Measurements from ENCODE around the gene ADAT2. TPM values are rescaled to one million over a fixed set of nuclear protein-coding genes. Genes with fewer than 3 reads are reported as not detected.

The ADAT2 gene
- total RNA-seq, 2 experiments from 2014 or later = 22.8 to 27.0 TPM

- peaks cover 2% of the 10 kb centered on the region for H3K27me3 Mint-ChIP-seq
- no peak overlapping the region for H3K27ac Mint-ChIP-seq
- peaks cover 19% of the 10 kb centered on the region for H3K4me1 Mint-ChIP-seq
- H3K36me3 Mint-ChIP-seq = no peaks in the 10 kb centered on the region
- DNase-seq (no peak), ATAC-seq (ENCODE audit: low read depth) (no peak)
- no peak overlapping the region for H3K4me3 Mint-ChIP-seq
- H3K9me3 Mint-ChIP-seq = no peaks in the 10 kb centered on the region
- POLR2A ChIA-PET = no interaction called here
These were observed 51.3 kb downstream of the ADAT2 start for GRCh38 chr6:143399176-143399575.

DNA sequence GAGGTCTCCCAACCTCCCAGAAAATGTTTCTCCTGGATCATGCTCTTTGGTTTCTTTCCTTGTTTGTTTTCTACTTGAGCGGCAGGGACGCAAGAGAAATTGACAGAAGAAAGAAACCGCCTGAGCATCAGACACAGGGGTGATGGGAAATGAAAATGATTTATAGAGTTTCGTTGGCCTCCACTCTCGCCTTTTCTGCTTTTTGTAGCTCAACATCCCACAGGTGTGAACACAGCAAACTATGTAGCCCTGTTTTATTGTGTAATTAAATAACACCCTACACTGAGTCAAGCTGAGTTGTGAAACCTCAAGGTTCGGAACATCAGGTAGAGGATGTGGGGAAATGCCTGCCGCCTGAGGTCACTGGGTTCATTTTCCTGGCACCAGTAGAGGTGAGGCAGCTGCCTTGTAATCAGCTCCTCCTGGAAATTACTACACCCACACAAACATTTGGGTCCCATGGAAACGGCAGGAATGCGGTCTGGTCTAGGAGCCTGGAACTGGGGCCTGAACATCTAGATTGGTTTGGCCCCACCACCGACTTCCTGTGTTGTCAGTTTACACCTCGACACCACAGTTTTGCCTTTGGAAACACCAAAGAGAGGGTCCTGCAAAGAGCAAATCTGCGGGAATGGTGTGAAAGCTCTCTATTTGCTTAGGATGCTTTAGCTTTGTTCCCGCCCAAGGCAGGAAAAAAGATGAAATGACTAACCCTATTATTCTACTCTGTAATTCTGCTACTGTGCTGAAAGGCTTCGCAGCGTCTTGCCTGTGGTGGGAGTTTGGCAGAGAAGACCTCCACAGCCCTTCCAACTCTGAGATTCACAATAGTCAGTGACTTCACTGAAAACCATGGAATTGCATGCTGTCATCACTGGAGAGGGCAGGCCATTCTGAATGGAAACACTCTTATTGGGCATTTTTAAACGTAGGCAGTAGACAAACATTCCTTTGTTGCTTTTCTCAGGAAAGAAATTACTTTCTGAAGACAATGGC lies 53.0 kb downstream of the ADAT2 start:
- no peak for DNase-seq

GRCh38 chr6:143396497-143397226 lies 53.8 kb downstream of the ADAT2 start:
- H3K4me3 Mint-ChIP-seq = no peak overlapping the region
- no peaks in the 10 kb centered on the region for H3K36me3 Mint-ChIP-seq
- no peaks in the 10 kb centered on the region for H3K27me3 Mint-ChIP-seq
- H3K4me1 Mint-ChIP-seq = peaks cover 17% of the 10 kb centered on the region
- H3K27ac Mint-ChIP-seq = no peak overlapping the region
- no peaks in the 10 kb centered on the region for H3K9me3 Mint-ChIP-seq
- no peak for ATAC-seq (ENCODE audit: low read depth)
- POLR2A ChIA-PET = no interaction called here
- no peak for DNase-seq

More for the DNA sequence above, 53.0 kb downstream of the ADAT2 start:
- Mint-ChIP-seq H3K4me1 (peaks cover 19% of the 10 kb centered on the region), H3K4me3 (no peak overlapping the region), H3K36me3 (no peaks in the 10 kb centered on the region), H3K27me3 (peaks cover 2% of the 10 kb centered on the region), H3K27ac (no peak overlapping the region), H3K9me3 (no peaks in the 10 kb centered on the region)
- no peak for ATAC-seq (ENCODE audit: low read depth)
- POLR2A ChIA-PET = no interaction called here

GRCh38 chr6:143395699-143396098 lies 54.8 kb downstream of the ADAT2 start:
- no peaks in the 10 kb centered on the region for H3K36me3 Mint-ChIP-seq
- POLR2A ChIA-PET = no interaction called here
- ATAC-seq (ENCODE audit: low read depth) (no peak), DNase-seq (no peak)
- peaks cover 10% of the 10 kb centered on the region for H3K4me1 Mint-ChIP-seq
- H3K27ac Mint-ChIP-seq = no peak overlapping the region
- no peaks in the 10 kb centered on the region for H3K27me3 Mint-ChIP-seq
- H3K9me3 Mint-ChIP-seq = no peaks in the 10 kb centered on the region
- H3K4me3 Mint-ChIP-seq = no peak overlapping the region

GRCh38 chr6:143394389-143394788 lies 56.1 kb downstream of the ADAT2 start:
- Mint-ChIP-seq H3K27me3 (no peaks in the 10 kb centered on the region), H3K27ac (no peak overlapping the region), H3K36me3 (no peaks in the 10 kb centered on the region), H3K4me1 (peaks cover 4% of the 10 kb centered on the region), H3K4me3 (no peak overlapping the region), H3K9me3 (no peaks in the 10 kb centered on the region)
- DNase-seq (no peak), ATAC-seq (ENCODE audit: low read depth) (no peak)
- POLR2A ChIA-PET = no interaction called here

- ATAC-seq (ENCODE audit: low read depth) (no peak), DNase-seq (no peak)
- POLR2A ChIA-PET = no interaction called here
- Mint-ChIP-seq H3K4me1 (no peaks in the 10 kb centered on the region), H3K27me3 (peaks cover 3% of the 10 kb centered on the region), H3K4me3 (no peak overlapping the region), H3K9me3 (no peaks in the 10 kb centered on the region), H3K36me3 (peaks cover 1% of the 10 kb centered on the region), H3K27ac (no peak overlapping the region)
These were observed 60.2 kb downstream of the ADAT2 start for GRCh38 chr6:143390278-143390677.

DNA sequence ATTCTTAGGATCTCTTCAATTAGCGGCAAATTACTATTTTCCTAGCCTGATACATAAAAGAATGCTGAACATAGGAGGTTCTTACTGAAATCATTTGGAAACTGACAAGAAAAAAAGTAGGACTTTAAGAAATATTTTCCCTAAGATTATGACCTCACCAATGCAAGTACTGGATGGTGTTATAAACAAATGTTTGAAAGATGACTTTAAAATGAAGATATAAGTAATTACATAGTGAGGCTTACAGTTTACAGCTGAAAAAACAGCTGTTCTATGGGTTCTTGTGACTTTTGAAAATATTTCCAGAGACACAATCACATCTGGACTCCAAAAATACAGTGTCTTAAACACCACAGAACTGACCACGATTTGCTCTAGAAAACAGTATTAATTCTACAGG lies 64.9 kb downstream of the ADAT2 start:
- ATAC-seq (ENCODE audit: low read depth) = no peak
- H3K4me3 Mint-ChIP-seq = no peak overlapping the region
- POLR2A ChIA-PET = no interaction called here
- DNase-seq = no peak
- peaks cover 13% of the 10 kb centered on the region for H3K27me3 Mint-ChIP-seq
- H3K4me1 Mint-ChIP-seq = no peaks in the 10 kb centered on the region
- no peaks in the 10 kb centered on the region for H3K9me3 Mint-ChIP-seq
- peaks cover 1% of the 10 kb centered on the region for H3K36me3 Mint-ChIP-seq
- no peak overlapping the region for H3K27ac Mint-ChIP-seq

- DNase-seq = no peak
- no peak overlapping the region for H3K27ac Mint-ChIP-seq
- H3K4me1 Mint-ChIP-seq = no peaks in the 10 kb centered on the region
- H3K27me3 Mint-ChIP-seq = peaks cover 14% of the 10 kb centered on the region
- H3K9me3 Mint-ChIP-seq = peaks cover 5% of the 10 kb centered on the region
- H3K36me3 Mint-ChIP-seq = peaks cover 3% of the 10 kb centered on the region
- no peak for ATAC-seq (ENCODE audit: low read depth)
- H3K4me3 Mint-ChIP-seq = no peak overlapping the region
- POLR2A ChIA-PET = no interaction called here
These were observed 73.6 kb downstream of the ADAT2 start for GRCh38 chr6:143376861-143377260.

DNA sequence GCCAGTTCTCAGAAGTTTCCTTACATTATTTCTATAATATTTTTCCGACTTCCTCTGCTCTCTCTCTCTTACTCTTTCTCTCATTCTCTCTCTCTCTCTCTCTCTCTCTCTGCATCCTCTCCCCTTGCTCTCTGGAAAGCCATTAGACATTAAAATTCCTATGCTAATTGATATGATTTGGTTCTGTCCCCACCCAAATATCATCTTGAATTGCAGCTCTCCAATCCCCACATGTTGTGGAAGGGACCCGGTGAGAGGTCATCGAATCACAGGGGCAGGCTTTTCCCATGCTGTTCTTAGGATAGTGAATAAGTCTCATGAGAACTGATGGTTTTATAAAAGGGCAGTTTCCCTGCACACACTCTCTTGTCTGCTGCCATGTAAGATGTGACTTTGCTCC lies 74.1 kb downstream of the ADAT2 start:
- Mint-ChIP-seq H3K9me3 (peaks cover 5% of the 10 kb centered on the region), H3K4me1 (no peaks in the 10 kb centered on the region), H3K27ac (no peak overlapping the region), H3K36me3 (peaks cover 3% of the 10 kb centered on the region), H3K4me3 (no peak overlapping the region), H3K27me3 (peaks cover 12% of the 10 kb centered on the region)
- ATAC-seq (ENCODE audit: low read depth) = no peak
- POLR2A ChIA-PET = no interaction called here
- DNase-seq = no peak

- ATAC-seq (ENCODE audit: low read depth) (no peak), DNase-seq (no peak)
- H3K4me3 Mint-ChIP-seq = no peak overlapping the region
- H3K36me3 Mint-ChIP-seq = peaks cover 3% of the 10 kb centered on the region
- peaks cover 5% of the 10 kb centered on the region for H3K27me3 Mint-ChIP-seq
- POLR2A ChIA-PET = no interaction called here
- H3K4me1 Mint-ChIP-seq = no peaks in the 10 kb centered on the region
- H3K9me3 Mint-ChIP-seq = peaks cover 5% of the 10 kb centered on the region
- H3K27ac Mint-ChIP-seq = no peak overlapping the region
These were observed 75.4 kb downstream of the ADAT2 start for GRCh38 chr6:143375022-143375585.

DNA sequence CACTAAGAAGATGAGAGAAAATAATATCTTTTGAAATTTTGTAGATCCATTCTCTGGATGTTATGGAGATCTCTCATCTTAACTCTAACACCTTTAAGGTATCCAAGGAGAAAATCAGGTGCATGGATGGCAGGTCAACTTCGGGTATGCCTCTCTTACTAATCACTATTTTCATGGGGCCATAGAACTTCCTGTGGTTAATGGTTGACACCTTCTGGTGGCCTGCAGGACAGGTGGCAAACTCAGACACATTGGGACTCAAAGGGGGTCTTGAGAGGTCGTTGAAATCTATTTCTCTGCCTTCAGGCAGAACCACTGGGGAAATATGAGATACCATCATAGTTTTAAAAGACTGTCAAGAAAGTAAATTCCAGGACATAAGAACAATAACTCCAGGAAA lies 76.5 kb downstream of the ADAT2 start:
- ATAC-seq (ENCODE audit: low read depth) (no peak), DNase-seq (no peak)
- Mint-ChIP-seq H3K27me3 (peaks cover 2% of the 10 kb centered on the region), H3K9me3 (peaks cover 4% of the 10 kb centered on the region), H3K4me1 (no peaks in the 10 kb centered on the region), H3K4me3 (no peak overlapping the region), H3K27ac (no peak overlapping the region), H3K36me3 (peaks cover 1% of the 10 kb centered on the region)
- POLR2A ChIA-PET = no interaction called here
